ENCODE measurements around the gene CREB3L2. TPM values are rescaled to one million over a fixed set of nuclear protein-coding genes. Genes with fewer than 3 reads are reported as not detected.
"Not testable (repeated sequence)": the region's sequence is repeated elsewhere in the genome, so short reads cannot be mapped to it uniquely, and the experiment has no call there.

CREB3L2 gene
- total RNA-seq, 3 donors from 2014 or later: 15.8 to 54.3 (median 40.6) TPM

DNA sequence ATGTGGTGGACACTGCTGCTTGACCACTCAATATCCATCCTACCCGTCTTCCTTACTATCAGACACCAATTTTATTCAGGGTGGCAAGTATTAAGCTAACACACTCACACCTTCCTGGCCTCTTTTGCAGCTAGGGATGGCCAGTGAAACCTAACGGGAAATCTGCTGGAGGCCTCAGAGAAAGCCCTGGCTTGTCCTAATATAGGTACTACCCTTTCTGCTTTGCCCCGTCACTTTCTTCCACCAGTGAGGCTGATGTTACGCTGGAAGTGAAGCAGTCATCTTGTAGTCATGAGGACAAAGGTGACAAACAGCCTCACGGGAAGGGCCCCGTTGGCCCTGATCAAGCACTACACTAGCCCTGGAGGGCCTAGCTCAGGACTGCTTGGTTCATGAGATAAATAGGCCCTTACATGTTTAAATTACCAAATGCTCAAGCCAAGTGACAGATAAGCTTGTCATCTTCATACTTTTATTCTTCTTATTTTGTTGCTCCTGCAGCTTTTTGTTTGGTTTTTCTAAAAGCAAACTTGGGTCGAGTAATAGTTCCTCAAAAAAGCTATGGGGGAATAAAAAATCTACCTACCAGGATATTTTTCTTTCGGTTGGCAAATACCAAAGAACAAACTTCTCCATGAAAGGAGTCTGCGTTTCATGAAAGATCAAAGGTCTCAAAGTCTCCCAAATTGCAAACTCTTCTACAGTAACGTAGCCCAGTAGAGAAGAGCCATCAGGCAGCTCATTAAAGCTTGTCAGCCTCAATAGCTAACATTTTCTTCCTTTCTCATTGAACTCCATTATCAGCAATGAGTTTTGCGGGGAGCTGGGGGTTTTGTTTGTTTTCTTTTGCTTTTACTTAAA lies 17.5 kb downstream of the CREB3L2 start:
- Histone ChIP-seq H3K36me3 (ENCODE audit: low read depth) (no peaks in the 10 kb centered on the region), H3K9me3 (no peaks in the 10 kb centered on the region), H3K4me1 (ENCODE audit: low read depth) (peaks cover 14% of the 10 kb centered on the region), H3K4me3 (no peak overlapping the region)
- no peak for DNase-seq
- ATAC-seq: peak; percentile 42
- TF ChIP-seq CTCF (IDR thresholded peaks at IDR 0.05): no peak
- intact Hi-C loops (cut with DNase I, micrococcal nuclease): no loop called here

- Histone ChIP-seq H3K4me3 (no peak overlapping the region), H3K9me3 (no peaks in the 10 kb centered on the region), H3K4me1 (ENCODE audit: low read depth) (peaks cover 13% of the 10 kb centered on the region), H3K36me3 (ENCODE audit: low read depth) (no peaks in the 10 kb centered on the region)
- TF ChIP-seq CTCF (IDR thresholded peaks at IDR 0.05): no peak
- DNase-seq (no peak), ATAC-seq (no peak)
- intact Hi-C loops (cut with DNase I, micrococcal nuclease): no loop called here
These were observed 18.4 kb downstream of the CREB3L2 start for GRCh38 chr7:137983323-137984008.

DNA sequence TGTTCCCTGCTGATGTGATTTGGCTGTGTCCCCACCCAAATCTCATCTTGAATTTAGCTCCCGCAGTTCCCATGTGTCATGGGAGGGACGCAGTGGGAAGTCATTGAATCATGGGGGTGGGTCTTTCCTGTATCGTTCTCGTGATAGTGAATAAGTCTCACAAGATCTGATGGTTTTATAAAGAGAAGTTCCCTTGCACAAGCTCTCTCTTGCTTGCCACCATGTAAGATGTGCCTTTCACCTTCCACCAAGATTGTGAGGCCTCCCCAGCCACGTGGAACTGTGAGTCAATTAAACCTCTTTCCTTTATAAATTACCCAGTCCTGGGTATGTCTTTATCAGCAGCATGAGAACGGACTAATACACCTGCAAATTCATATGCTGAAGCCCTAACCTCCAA lies 19.5 kb downstream of the CREB3L2 start:
- H3K4me3 ChIP-seq; ATAC-seq; H3K9me3 ChIP-seq; intact Hi-C loops (cut with DNase I, micrococcal nuclease); DNase-seq; H3K36me3 ChIP-seq (ENCODE audit: low read depth): not testable (repeated sequence)
- peaks cover 13% of the 10 kb centered on the region for H3K4me1 ChIP-seq (ENCODE audit: low read depth)

GRCh38 chr7:137981668-137982067 lies 20.2 kb downstream of the CREB3L2 start:
- H3K4me3 ChIP-seq: no peak overlapping the region
- peaks cover 13% of the 10 kb centered on the region for H3K4me1 ChIP-seq (ENCODE audit: low read depth)
- intact Hi-C loops (cut with DNase I, micrococcal nuclease): no loop called here
- TF ChIP-seq CTCF (IDR thresholded peaks at IDR 0.05): no peak
- H3K9me3 ChIP-seq: no peaks in the 10 kb centered on the region
- ATAC-seq (no peak), DNase-seq (no peak)
- H3K36me3 ChIP-seq (ENCODE audit: low read depth): no peaks in the 10 kb centered on the region

DNA sequence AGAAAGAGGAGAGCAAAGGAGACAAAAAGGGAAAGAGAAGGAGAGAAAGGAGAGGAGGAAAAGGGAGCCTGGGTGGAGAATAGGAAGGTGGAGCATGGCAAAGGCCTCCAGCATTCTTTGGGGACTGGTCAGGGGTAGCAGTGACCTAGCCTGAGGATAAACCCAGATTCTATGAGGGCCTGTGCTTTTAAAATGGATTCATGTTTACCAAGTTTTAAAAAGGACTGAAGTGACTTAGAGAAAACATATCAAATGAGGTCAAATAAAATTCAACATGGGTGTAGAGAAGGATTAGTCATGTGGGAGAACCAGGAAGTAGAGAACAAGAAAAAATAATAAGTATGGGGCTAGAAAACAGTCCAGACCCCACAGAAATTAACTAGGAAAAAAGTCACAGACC lies 20.7 kb downstream of the CREB3L2 start:
- ATAC-seq (peak; percentile 7), DNase-seq (no peak)
- H3K4me1 ChIP-seq (ENCODE audit: low read depth): peaks cover 13% of the 10 kb centered on the region
- H3K4me3 ChIP-seq: no peak overlapping the region
- intact Hi-C loops (cut with DNase I, micrococcal nuclease): no loop called here
- no peak for TF ChIP-seq CTCF (IDR thresholded peaks at IDR 0.05)
- H3K36me3 ChIP-seq (ENCODE audit: low read depth): no peaks in the 10 kb centered on the region
- H3K9me3 ChIP-seq: no peaks in the 10 kb centered on the region

- Histone ChIP-seq H3K36me3 (ENCODE audit: low read depth) (no peaks in the 10 kb centered on the region), H3K9me3 (no peaks in the 10 kb centered on the region), H3K4me1 (ENCODE audit: low read depth) (peaks cover 13% of the 10 kb centered on the region), H3K4me3 (no peak overlapping the region)
- no peak for TF ChIP-seq CTCF (IDR thresholded peaks at IDR 0.05)
- DNase-seq (no peak), ATAC-seq (no peak)
- intact Hi-C loops (cut with DNase I, micrococcal nuclease): no loop called here
These were observed 21.6 kb downstream of the CREB3L2 start for GRCh38 chr7:137980308-137980707.
